ENCODE results near the gene CRELD2.

CRELD2 gene

GRCh38 chr22:49897015-49897684 is 21.3 kb upstream of the CRELD2 start:
- TF ChIP-seq CTCF (IDR thresholded peaks at IDR 0.05; ENCODE audit: borderline replicate concordance, insufficient read depth, low read depth, low read length), result no peak
- no peak overlapping the region for H3K4me3 ChIP-seq (ENCODE audit: low read depth, low read length)

GRCh38 chr22:49899530-49899929 is 18.9 kb upstream of the CRELD2 start:
- H3K4me3 ChIP-seq (ENCODE audit: low read depth, low read length), result no peak overlapping the region
- no peak for TF ChIP-seq CTCF (IDR thresholded peaks at IDR 0.05; ENCODE audit: borderline replicate concordance, insufficient read depth, low read depth, low read length)

GRCh38 chr22:49900441-49901230 is 17.8 kb upstream of the CRELD2 start:
- no peak for TF ChIP-seq CTCF (IDR thresholded peaks at IDR 0.05; ENCODE audit: borderline replicate concordance, insufficient read depth, low read depth, low read length)
- H3K4me3 ChIP-seq (ENCODE audit: low read depth, low read length), result no peak overlapping the region

- H3K4me3 ChIP-seq (ENCODE audit: low read depth, low read length), result no peak overlapping the region
- no peak for TF ChIP-seq CTCF (IDR thresholded peaks at IDR 0.05; ENCODE audit: borderline replicate concordance, insufficient read depth, low read depth, low read length)
These were observed 17.0 kb upstream of the CRELD2 start for GRCh38 chr22:49901457-49901856.

- no peak overlapping the region for H3K4me3 ChIP-seq (ENCODE audit: low read depth, low read length)
These were observed 15.0 kb upstream of the CRELD2 start for GRCh38 chr22:49903322-49904039.

GRCh38 chr22:49904040-49904369 is 14.4 kb upstream of the CRELD2 start:
- no peak for TF ChIP-seq CTCF (IDR thresholded peaks at IDR 0.05; ENCODE audit: borderline replicate concordance, insufficient read depth, low read depth, low read length)
- no peak overlapping the region for H3K4me3 ChIP-seq (ENCODE audit: low read depth, low read length)

More at GRCh38 chr22:49903322-49904039, 15.0 kb upstream of the CRELD2 start:
- no peak for TF ChIP-seq CTCF (IDR thresholded peaks at IDR 0.05; ENCODE audit: borderline replicate concordance, insufficient read depth, low read depth, low read length)

Measured in GM12875 (cell line).